BE2C (cell line): ENCODE measurements around the gene PDE6H.
A peak's percentile ranks its signal among the peaks of the same experiment; 100 is the strongest.

ENCODE experiments used
- DNase-seq: peaks from one replicate; pipeline ENCODE4 v3.0.0-alpha.2; 2020
- H3K27me3 ChIP-seq: fragments of 250-450 bp; sonication (Bioruptor Pico); 2 replicates; pipeline ENCODE4 v1.5.1; 2020; ENCODE audit warnings: mild to moderate bottlenecking
- H3K36me3 ChIP-seq: fragments of 250-450 bp; sonication (Bioruptor Pico); 2 replicates; pipeline ENCODE4 v1.5.1; 2020; ENCODE audit warnings: mild to moderate bottlenecking
- H3K4me1 ChIP-seq: fragments of 250-450 bp; sonication (Bioruptor Pico); 2 replicates; pipeline ENCODE4 v1.5.1; 2020
- H3K4me3 ChIP-seq: 2 replicates; pipeline ENCODE4 v1.5.1; 2011; ENCODE audit warnings: low read depth, low read length
- H3K9me3 ChIP-seq: fragments of 250-450 bp; sonication (Bioruptor Pico); 2 replicates; pipeline ENCODE4 v1.5.1; 2020
- CTCF ChIP-seq: IDR thresholded peaks from 2 replicates; pipeline ENCODE4 v1.5.1; 2012; ENCODE audit warnings: mild to moderate bottlenecking, low read depth, low read length

Gene PDE6H

GRCh38 chr12:15000575-15000974 is 27.7 kb downstream of the PDE6H start:
- H3K4me3 ChIP-seq = no peak overlapping the region
- peaks cover 9% of the 10 kb centered on the region for H3K4me1 ChIP-seq
- TF ChIP-seq CTCF = no peak
- no peaks in the 10 kb centered on the region for H3K36me3 ChIP-seq
- no peaks in the 10 kb centered on the region for H3K9me3 ChIP-seq
- H3K27me3 ChIP-seq = no peaks in the 10 kb centered on the region
- DNase-seq = no peak

GRCh38 chr12:15001733-15002382 is 29.0 kb downstream of the PDE6H start:
- Histone ChIP-seq H3K27me3 (no peaks in the 10 kb centered on the region), H3K9me3 (no peaks in the 10 kb centered on the region), H3K4me3 (peak overlapping the region; percentile 12; the same call in 1 of the 2 replicates), H3K4me1 (peaks cover 9% of the 10 kb centered on the region), H3K36me3 (no peaks in the 10 kb centered on the region)
- peak; percentile 56 for DNase-seq
- peak; percentile 32; the same call in 1 of the 2 replicates for TF ChIP-seq CTCF

- Histone ChIP-seq H3K27me3 (no peaks in the 10 kb centered on the region), H3K4me1 (peaks cover 9% of the 10 kb centered on the region), H3K9me3 (no peaks in the 10 kb centered on the region; the same call in 1 of the 2 replicates), H3K36me3 (no peaks in the 10 kb centered on the region), H3K4me3 (no peak overlapping the region)
- DNase-seq = no peak
- TF ChIP-seq CTCF = no peak
Observed at GRCh38 chr12:15004421-15004820, 31.6 kb downstream of the PDE6H start.

GRCh38 chr12:15005064-15005463 is 32.2 kb downstream of the PDE6H start:
- Histone ChIP-seq H3K36me3 (no peaks in the 10 kb centered on the region), H3K4me3 (no peak overlapping the region)

GRCh38 chr12:15007551-15007950 is 34.7 kb downstream of the PDE6H start:
- H3K4me3 ChIP-seq = no peak overlapping the region
- TF ChIP-seq CTCF = no peak
- H3K36me3 ChIP-seq = no peaks in the 10 kb centered on the region
- peaks cover 3% of the 10 kb centered on the region for H3K4me1 ChIP-seq
- no peak for DNase-seq
- H3K27me3 ChIP-seq = no peaks in the 10 kb centered on the region
- H3K9me3 ChIP-seq = no peaks in the 10 kb centered on the region; the same call in 1 of the 2 replicates

More at GRCh38 chr12:15005064-15005463, 32.2 kb downstream of the PDE6H start:
- Histone ChIP-seq H3K27me3 (no peaks in the 10 kb centered on the region), H3K9me3 (no peaks in the 10 kb centered on the region; the same call in 1 of the 2 replicates), H3K4me1 (peaks cover 9% of the 10 kb centered on the region)
- DNase-seq = no peak
- no peak for TF ChIP-seq CTCF

GRCh38 chr12:15011162-15011561 is 38.3 kb downstream of the PDE6H start:
- no peaks in the 10 kb centered on the region for H3K36me3 ChIP-seq
- no peaks in the 10 kb centered on the region; the same call in 1 of the 2 replicates for H3K9me3 ChIP-seq
- no peaks in the 10 kb centered on the region for H3K27me3 ChIP-seq
- DNase-seq = no peak
- H3K4me3 ChIP-seq = no peak overlapping the region
- H3K4me1 ChIP-seq = no peaks in the 10 kb centered on the region; the same call in 1 of the 2 replicates
- peak; percentile 50 for TF ChIP-seq CTCF
